Astrocyte of the cerebellum (primary cell): ENCODE data around the gene CDH4.
A peak's percentile ranks its signal among the peaks of the same experiment; 100 is the strongest.

ENCODE experiments used
- DNase-seq: peaks from one replicate; pipeline ENCODE4 v3.0.0-alpha.2; 2011; ENCODE audit warnings: low read depth
- H3K4me3 ChIP-seq: 2 replicates; pipeline ENCODE4 v1.5.1; 2011; ENCODE audit warnings: mild to moderate bottlenecking, low read depth, low read length, moderate library complexity
- in situ Hi-C: cut with HindIII; loops from 2 replicates; pipeline ENCODE4 v1.10.0; 2017; ENCODE audit warnings: low sequenced_read_pairs
- TF ChIP-seq, protein P1 (sequence below): IDR thresholded peaks from 2 replicates; pipeline ENCODE4 v1.5.1; 2012; ENCODE audit warnings: low read length, low read depth, moderate library complexity, mild to moderate bottlenecking; ENCODE audit errors: missing control alignments

CDH4 gene

DNA sequence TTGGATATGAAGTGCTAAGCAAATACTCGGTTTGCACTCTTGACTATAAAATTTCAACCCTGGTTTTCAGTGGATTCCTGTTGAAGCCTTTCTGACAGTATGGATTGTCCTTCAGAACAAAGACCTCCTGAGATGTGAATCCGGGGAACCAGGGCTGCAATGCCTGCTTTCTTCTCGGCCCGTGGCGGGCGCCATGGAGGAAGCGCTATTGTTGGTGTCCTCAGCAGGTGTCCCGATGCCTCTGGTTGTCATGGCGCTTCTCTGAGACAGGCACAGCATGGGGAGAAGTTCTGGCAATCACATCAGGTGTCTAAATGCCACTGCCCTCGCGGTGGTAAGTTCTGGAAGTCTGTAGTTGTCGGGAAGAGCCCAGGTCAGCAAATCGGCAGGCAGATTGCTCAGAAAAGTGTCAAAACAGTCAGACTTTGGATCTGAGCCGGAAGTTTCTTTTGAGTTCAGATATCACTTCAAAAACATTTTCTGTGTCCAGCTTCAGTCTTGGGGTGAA is 188.5 kb downstream of the CDH4 start:
- in situ Hi-C loops = no loop called here
- TF ChIP-seq, protein P1, sequence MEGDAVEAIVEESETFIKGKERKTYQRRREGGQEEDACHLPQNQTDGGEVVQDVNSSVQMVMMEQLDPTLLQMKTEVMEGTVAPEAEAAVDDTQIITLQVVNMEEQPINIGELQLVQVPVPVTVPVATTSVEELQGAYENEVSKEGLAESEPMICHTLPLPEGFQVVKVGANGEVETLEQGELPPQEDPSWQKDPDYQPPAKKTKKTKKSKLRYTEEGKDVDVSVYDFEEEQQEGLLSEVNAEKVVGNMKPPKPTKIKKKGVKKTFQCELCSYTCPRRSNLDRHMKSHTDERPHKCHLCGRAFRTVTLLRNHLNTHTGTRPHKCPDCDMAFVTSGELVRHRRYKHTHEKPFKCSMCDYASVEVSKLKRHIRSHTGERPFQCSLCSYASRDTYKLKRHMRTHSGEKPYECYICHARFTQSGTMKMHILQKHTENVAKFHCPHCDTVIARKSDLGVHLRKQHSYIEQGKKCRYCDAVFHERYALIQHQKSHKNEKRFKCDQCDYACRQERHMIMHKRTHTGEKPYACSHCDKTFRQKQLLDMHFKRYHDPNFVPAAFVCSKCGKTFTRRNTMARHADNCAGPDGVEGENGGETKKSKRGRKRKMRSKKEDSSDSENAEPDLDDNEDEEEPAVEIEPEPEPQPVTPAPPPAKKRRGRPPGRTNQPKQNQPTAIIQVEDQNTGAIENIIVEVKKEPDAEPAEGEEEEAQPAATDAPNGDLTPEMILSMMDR = no peak

GRCh38 chr20:61441537-61441936 is 189.5 kb downstream of the CDH4 start:
- in situ Hi-C loops = no loop called here
- no peak for DNase-seq
- TF ChIP-seq, protein P1 = no peak
- no peak overlapping the region for H3K4me3 ChIP-seq

More for the DNA sequence above, 188.5 kb downstream of the CDH4 start:
- no peak overlapping the region for H3K4me3 ChIP-seq
- no peak for DNase-seq

GRCh38 chr20:61442075-61442670 is 190.1 kb downstream of the CDH4 start:
- H3K4me3 ChIP-seq = no peak overlapping the region
- in situ Hi-C loops = no loop called here
- DNase-seq = no peak
- TF ChIP-seq, protein P1 = no peak

GRCh38 chr20:61442718-61443117 is 190.7 kb downstream of the CDH4 start:
- no peak overlapping the region for H3K4me3 ChIP-seq
- in situ Hi-C loops = no loop called here
- no peak for DNase-seq
- TF ChIP-seq, protein P1 = no peak

DNA sequence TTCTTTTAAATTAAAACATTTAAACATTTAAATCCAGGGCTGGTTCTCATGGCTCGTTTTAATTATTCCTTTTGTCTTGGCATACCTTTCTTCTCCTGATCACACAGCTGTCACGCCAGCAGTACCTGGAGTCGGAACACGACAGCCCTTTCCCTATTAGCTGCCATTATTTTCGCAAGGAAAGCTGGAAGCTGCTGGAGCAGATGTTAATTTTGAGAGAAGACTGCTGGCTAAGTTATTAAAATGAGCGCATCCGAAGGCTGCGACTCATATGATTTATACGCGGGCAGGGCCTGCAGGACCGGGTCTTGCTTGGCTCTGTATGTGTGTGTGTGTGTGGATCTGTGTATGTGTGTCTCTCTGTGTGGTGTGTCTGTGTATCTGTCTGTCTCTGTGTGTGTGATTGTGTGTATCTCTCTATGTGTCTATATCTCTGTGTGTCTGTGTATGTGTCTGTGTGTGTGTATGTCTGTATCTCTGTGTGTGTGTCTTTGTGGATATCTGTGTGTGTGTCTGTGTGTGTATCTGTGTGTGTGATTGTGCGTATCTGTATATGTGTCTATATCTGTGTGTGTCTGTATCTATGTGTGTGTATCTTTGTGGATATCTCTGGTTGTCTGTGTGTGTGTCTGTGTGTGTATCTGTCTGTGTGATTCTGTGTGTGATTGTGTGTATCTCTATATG is 191.5 kb downstream of the CDH4 start:
- in situ Hi-C loops = no loop called here
- DNase-seq = peak; percentile 11
- TF ChIP-seq, protein P1 = no peak
- no peak overlapping the region for H3K4me3 ChIP-seq

DNA sequence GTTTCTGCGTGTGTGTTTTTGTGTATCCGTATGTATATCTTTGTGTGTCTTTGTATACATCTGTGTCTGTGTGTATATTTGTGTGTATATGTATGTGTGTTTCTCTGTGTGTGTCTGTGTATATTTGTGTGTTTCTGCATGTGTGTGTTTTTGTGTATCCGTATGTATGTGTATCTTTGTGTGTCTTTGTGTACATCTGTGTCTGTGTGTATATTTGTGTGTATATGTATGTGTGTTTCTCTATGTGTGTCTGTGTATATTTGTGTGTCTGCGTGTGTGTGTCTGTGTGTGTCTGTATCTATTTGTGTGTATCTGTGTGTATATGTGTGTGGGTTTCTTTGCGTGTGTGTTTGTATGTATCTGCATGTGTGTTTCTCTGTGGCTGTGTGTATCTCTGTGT is 192.6 kb downstream of the CDH4 start:
- no peak overlapping the region for H3K4me3 ChIP-seq
- TF ChIP-seq, protein P1 = no peak
- in situ Hi-C loops = no loop called here
- DNase-seq = no peak
